Measurements from ENCODE around the gene CYP2W1. TPM values are rescaled to one million over a fixed set of nuclear protein-coding genes. Genes with fewer than 3 reads are reported as not detected.

Gene CYP2W1
- total RNA-seq, 1 donor from 2014 or later, result not detected

DNA sequence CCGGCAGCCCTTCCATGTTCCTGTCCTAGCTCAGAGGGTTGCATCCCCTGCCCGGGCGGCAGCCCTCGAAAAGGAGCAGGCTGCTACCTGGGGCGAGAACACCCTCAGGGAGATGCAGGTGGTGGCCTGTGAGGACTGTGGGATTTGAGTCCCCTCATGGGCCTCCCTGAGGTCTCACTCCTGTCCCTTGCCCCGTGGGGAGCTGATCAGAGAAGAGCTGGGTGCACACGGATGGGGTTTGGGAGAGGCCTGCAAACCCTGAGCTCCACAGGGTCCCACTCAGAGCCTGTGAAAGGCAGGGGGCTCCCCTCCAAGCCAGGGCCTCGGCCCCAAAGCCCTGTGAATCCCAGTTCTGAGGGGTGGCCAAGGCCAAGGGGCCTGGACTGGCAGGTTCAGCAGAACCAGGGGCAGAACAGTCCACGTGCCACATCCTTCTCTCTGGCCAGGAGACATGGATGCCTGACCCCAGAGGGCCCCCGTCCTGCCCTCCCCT is 424 bp upstream of the CYP2W1 start:
- intact Hi-C loops (cut with DNase I), result no loop called here
- Histone ChIP-seq H3K4me1 (no peaks in the 10 kb centered on the region), H3K36me3 (no peaks in the 10 kb centered on the region), H3K27me3 (no peaks in the 10 kb centered on the region), H3K27ac (no peak overlapping the region), H3K9me3 (no peaks in the 10 kb centered on the region), H3K4me3 (no peak overlapping the region)
- no peak for DNase-seq (ENCODE audit: low spot score in 2 of 2)
- TF ChIP-seq CTCF (IDR thresholded peaks at IDR 0.05), result no peak

DNA sequence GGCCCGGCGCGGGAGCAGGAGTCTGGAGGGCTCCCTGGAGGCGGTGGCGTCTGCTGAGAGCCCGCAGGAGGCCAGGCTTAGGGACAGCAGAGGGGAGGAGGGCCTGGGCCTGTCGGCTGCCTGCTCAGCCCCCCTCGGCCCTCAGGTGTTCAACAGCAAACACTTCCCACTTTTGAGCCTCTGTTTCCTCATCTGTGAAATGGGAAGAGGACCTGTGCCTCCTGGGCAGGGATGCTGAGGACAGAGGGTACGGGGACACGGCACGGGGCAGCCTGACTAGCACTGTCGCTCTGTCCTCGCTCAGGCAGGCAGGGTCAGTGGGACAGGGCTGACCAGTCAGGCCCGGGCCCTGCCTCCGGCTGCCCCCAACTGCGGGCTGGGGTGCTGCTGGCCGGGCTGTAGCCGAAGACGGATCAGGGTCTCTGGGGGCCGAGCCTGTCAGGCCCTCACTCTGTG is 663 bp downstream of the CYP2W1 start:
- Histone ChIP-seq H3K27me3 (peaks cover 4% of the 10 kb centered on the region), H3K4me1 (no peaks in the 10 kb centered on the region), H3K4me3 (no peak overlapping the region), H3K27ac (no peak overlapping the region), H3K36me3 (no peaks in the 10 kb centered on the region), H3K9me3 (no peaks in the 10 kb centered on the region)
- intact Hi-C loops (cut with DNase I), result no loop called here
- TF ChIP-seq CTCF (IDR thresholded peaks at IDR 0.05), result no peak
- no peak for DNase-seq (ENCODE audit: low spot score in 2 of 2)

DNA sequence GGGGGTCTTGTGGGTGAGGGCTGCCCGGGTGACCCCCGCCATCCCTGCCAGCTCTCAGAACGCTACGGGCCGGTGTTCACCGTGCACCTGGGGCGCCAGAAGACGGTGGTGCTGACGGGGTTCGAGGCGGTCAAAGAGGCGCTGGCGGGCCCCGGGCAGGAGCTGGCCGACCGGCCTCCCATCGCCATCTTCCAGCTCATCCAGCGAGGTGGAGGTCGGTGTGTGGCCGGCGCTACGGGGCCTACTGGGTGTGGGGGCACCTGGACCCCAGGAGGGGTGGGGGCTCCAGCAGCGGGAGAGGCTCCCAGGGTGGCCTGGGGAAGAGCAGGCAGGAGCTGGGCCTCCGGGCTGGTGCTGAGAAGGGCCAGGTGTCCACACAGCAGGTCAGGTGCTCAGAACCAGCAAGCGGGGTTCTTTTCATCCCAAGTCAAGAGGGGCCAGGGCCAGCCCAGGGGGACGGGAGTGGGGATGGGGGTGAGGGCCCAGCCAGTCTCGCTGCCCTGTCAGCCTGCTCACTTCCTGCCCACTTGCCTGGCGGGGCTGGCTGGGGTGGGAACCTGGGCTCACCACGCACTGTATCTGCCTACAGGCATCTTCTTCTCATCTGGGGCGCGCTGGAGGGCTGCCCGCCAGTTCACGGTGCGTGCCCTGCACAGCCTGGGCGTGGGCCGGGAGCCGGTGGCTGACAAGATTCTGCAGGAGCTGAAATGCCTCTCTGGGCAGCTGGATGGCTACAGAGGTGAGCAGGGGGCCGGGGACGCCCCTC is 1.6 kb downstream of the CYP2W1 start:
- no peaks in the 10 kb centered on the region for H3K9me3 ChIP-seq
- H3K36me3 ChIP-seq, result no peaks in the 10 kb centered on the region
- intact Hi-C loops (cut with DNase I), result no loop called here
- H3K4me1 ChIP-seq, result no peaks in the 10 kb centered on the region
- no peak for DNase-seq (ENCODE audit: low spot score in 2 of 2)
- no peak overlapping the region for H3K27ac ChIP-seq
- no peak for TF ChIP-seq CTCF (IDR thresholded peaks at IDR 0.05)
- peaks cover 8% of the 10 kb centered on the region for H3K27me3 ChIP-seq
- H3K4me3 ChIP-seq, result no peak overlapping the region

DNA sequence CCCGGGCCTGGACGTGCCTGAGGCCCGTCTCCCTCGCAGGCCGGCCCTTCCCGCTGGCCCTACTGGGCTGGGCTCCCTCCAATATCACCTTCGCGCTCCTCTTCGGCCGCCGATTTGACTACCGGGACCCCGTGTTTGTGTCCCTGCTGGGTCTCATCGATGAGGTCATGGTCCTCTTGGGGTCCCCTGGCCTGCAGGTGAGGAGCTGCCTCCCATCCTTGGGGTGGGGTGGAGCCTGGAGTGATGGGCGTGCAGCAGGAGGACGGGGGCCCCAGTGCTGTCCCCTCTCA is 2.1 kb downstream of the CYP2W1 start:
- Histone ChIP-seq H3K9me3 (no peaks in the 10 kb centered on the region), H3K27me3 (peaks cover 8% of the 10 kb centered on the region), H3K36me3 (no peaks in the 10 kb centered on the region), H3K27ac (no peak overlapping the region), H3K4me1 (no peaks in the 10 kb centered on the region), H3K4me3 (no peak overlapping the region)
- DNase-seq (ENCODE audit: low spot score in 2 of 2), result no peak
- TF ChIP-seq CTCF (IDR thresholded peaks at IDR 0.05), result no peak
- intact Hi-C loops (cut with DNase I), result no loop called here

DNA sequence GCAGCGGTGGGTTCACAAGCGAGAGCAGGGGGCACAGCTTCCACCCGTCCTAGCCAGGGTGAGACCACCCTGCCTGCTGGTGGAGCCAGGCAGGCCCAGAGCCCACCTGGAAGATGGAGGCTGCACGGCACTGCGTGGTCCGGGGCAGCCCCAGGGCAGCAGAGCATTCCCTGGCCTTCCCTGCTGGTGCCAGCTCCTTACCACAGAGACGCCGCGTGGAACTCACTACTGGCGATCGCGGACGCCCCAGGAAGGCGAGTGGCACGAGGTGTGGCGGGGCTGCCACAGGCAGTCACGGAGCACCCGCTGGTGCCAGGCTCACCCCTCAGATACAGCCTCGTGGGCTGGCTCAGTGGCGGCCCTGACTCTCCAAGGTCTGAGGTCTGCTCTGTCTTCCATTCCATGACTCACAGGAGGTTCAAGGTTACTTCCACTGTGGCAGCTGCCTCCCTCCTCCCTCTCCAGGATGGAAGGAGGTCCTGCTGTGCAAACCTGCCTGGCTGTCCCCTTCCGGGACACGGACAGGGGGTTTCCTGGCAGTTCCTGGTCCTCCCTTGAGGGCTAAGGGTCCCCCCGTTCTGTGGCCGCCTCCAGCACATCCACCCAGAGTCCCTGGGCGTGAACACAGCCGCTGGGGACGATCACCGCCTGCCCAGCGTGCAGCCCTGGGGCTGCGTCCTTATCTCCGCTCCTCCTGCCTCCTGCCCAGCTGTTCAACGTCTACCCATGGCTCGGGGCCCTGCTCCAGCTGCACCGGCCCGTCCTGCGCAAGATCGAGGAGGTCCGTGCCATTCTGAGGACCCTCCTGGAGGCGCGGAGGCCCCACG is 3.1 kb downstream of the CYP2W1 start:
- Histone ChIP-seq H3K27me3 (peaks cover 12% of the 10 kb centered on the region), H3K4me1 (no peaks in the 10 kb centered on the region), H3K36me3 (no peaks in the 10 kb centered on the region), H3K27ac (no peak overlapping the region), H3K4me3 (no peak overlapping the region), H3K9me3 (no peaks in the 10 kb centered on the region)
- intact Hi-C loops (cut with DNase I), result no loop called here
- no peak for TF ChIP-seq CTCF (IDR thresholded peaks at IDR 0.05)
- DNase-seq (ENCODE audit: low spot score in 2 of 2), result no peak

Data from ascending aorta (tissue), 2 donors.